Parathyroid adenoma (tissue), 2 donors: Measurements from ENCODE around the gene CLEC14A.

Source experiments
- H2AFZ ChIP-seq: fragments of 300-600 bp; sonication (generic); one replicate; pipeline ENCODE4 v1.7.0; 2017; ENCODE audit warnings: antibody characterized with exemption, mild to moderate bottlenecking
- H3K27ac ChIP-seq: fragments of 300-600 bp; sonication (generic); one replicate; pipeline ENCODE4 v1.7.0; 2017
- H3K27me3 ChIP-seq: fragments of 300-600 bp; sonication (generic); one replicate; pipeline ENCODE4 v1.7.0; 2017; ENCODE audit warnings: low read length; ENCODE audit not compliant: control insufficient read depth, insufficient read depth
- H3K36me3 ChIP-seq: fragments of 300-600 bp; sonication (generic); one replicate; pipeline ENCODE4 v1.7.0; 2017; ENCODE audit warnings: low read length; ENCODE audit not compliant: control insufficient read depth, insufficient read depth
- H3K4me1 ChIP-seq: fragments of 300-600 bp; sonication (generic); one replicate; pipeline ENCODE4 v1.7.0; 2017; ENCODE audit warnings: control low read depth
- H3K4me2 ChIP-seq: fragments of 300-600 bp; sonication (generic); one replicate; pipeline ENCODE4 v1.7.0; 2017; ENCODE audit warnings: low read length
- H3K4me3 ChIP-seq: fragments of 300-600 bp; sonication (generic); one replicate; pipeline ENCODE4 v1.7.0; 2017; ENCODE audit warnings: low read depth, low read length
- H3K79me2 ChIP-seq: fragments of 300-600 bp; sonication (generic); one replicate; pipeline ENCODE4 v1.7.0; 2017; ENCODE audit warnings: control low read depth
- H3K9ac ChIP-seq: fragments of 300-600 bp; sonication (generic); one replicate; pipeline ENCODE4 v1.7.0; 2017; ENCODE audit warnings: mild to moderate bottlenecking
- H3K9me3 ChIP-seq: fragments of 300-600 bp; sonication (generic); one replicate; pipeline ENCODE4 v1.7.0; 2017; ENCODE audit warnings: low read length; ENCODE audit not compliant: control insufficient read depth
- CTCF ChIP-seq: fragments of 300-600 bp; sonication (generic); IDR thresholded peaks from one replicate; pipeline ENCODE4 v1.7.0; 2017; ENCODE audit warnings: antibody characterized with exemption, mild to moderate bottlenecking
- donor health status: primary hyperparathyroidism.

The CLEC14A gene

GRCh38 chr14:38255673-38256532, at the start of gene CLEC14A:
TSS of gene CLEC14A (minus strand) at chr14:38256093. CDS start at chr14:38256022, 71 bp downstream.
- H3K9me3 ChIP-seq, result no peaks in the 10 kb centered on the region
- H3K27ac ChIP-seq, result peak within 1 kb of the TSS; percentile 54
- H3K36me3 ChIP-seq, result no peaks in the 10 kb centered on the region
- no peaks in the 10 kb centered on the region for H3K4me1 ChIP-seq
- no peaks in the 10 kb centered on the region for H3K27me3 ChIP-seq
- H3K9ac ChIP-seq, result no peak within 1 kb of the TSS
- no peak within 1 kb of the TSS for H2AFZ ChIP-seq
- peak within 1 kb of the TSS; percentile 54 for H3K4me3 ChIP-seq
- peak within 1 kb of the TSS; percentile 60 for H3K4me2 ChIP-seq
- no peaks in the 10 kb centered on the region for H3K79me2 ChIP-seq
- TF ChIP-seq CTCF, result no peak

DNA sequence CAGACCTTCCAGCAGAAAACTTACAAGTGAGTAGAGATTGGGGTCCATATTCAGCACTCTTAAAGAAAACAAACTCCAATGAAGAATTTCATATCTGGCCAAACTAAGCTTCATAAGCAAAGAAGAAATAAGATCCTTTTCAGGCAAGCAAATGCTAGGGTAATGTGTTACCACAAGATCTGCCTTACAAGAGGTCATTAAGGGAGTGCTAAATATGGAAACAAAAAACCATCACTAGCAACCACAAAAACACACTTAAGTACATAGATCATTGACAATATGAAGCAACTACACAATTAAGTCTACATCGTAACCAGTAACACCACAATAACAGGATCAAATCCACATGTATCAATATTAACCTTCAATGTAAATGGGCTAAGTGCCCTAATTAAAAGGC, 47.1 kb upstream of the CLEC14A start:
- Histone ChIP-seq H3K36me3 (no peaks in the 10 kb centered on the region), H3K27ac (no peak overlapping the region), H2AFZ (no peak overlapping the region), H3K4me1 (no peaks in the 10 kb centered on the region), H3K9ac (no peak overlapping the region), H3K4me3 (no peak overlapping the region), H3K9me3 (no peaks in the 10 kb centered on the region), H3K27me3 (no peaks in the 10 kb centered on the region), H3K79me2 (no peaks in the 10 kb centered on the region), H3K4me2 (no peak overlapping the region)
- TF ChIP-seq CTCF, result no peak

GRCh38 chr14:38302034-38302433, 46.1 kb upstream of the CLEC14A start:
- TF ChIP-seq CTCF, result no peak
- H3K27me3 ChIP-seq, result no peaks in the 10 kb centered on the region

GRCh38 chr14:38297681-38298080, 41.8 kb upstream of the CLEC14A start:
- H3K36me3 ChIP-seq, result no peaks in the 10 kb centered on the region
- no peak overlapping the region for H3K4me3 ChIP-seq
- no peak for TF ChIP-seq CTCF
- no peaks in the 10 kb centered on the region for H3K79me2 ChIP-seq
- no peak overlapping the region for H2AFZ ChIP-seq
- no peak overlapping the region for H3K4me2 ChIP-seq
- H3K27ac ChIP-seq, result no peak overlapping the region
- no peaks in the 10 kb centered on the region for H3K9me3 ChIP-seq
- H3K9ac ChIP-seq, result no peak overlapping the region
- H3K27me3 ChIP-seq, result no peaks in the 10 kb centered on the region
- H3K4me1 ChIP-seq, result no peaks in the 10 kb centered on the region

More at GRCh38 chr14:38302034-38302433, 46.1 kb upstream of the CLEC14A start:
- Histone ChIP-seq H3K9ac (no peak overlapping the region), H3K79me2 (no peaks in the 10 kb centered on the region), H3K4me3 (no peak overlapping the region), H3K9me3 (no peaks in the 10 kb centered on the region), H2AFZ (no peak overlapping the region), H3K4me2 (no peak overlapping the region), H3K36me3 (no peaks in the 10 kb centered on the region), H3K27ac (no peak overlapping the region), H3K4me1 (no peaks in the 10 kb centered on the region)
